Bone marrow (tissue), 2 donors: ENCODE results near the gene HSDL2.
"Not testable (repeated sequence)": the region's sequence is repeated elsewhere in the genome, so short reads cannot be mapped to it uniquely, and the experiment has no call there.

Source experiments
- DNase-seq, 2 donors: peaks; one replicate each; lab custom pipeline; 2025; lab: John Stamatoyannopoulos, UW

Gene HSDL2

GRCh38 chr9:112501287-112501686, 121.4 kb downstream of the HSDL2 start:
- no peak for DNase-seq

- DNase-seq = no peak
Observed at GRCh38 chr9:112502175-112502946, 122.5 kb downstream of the HSDL2 start.

- DNase-seq = no peak
Observed at GRCh38 chr9:112503170-112503569, 123.3 kb downstream of the HSDL2 start.

- DNase-seq = no peak
Observed at GRCh38 chr9:112505086-112505485, 125.2 kb downstream of the HSDL2 start.

- DNase-seq = no peak
Observed at GRCh38 chr9:112505607-112506006, 125.7 kb downstream of the HSDL2 start.

GRCh38 chr9:112506571-112506970, 126.7 kb downstream of the HSDL2 start:
- DNase-seq = no peak

GRCh38 chr9:112507001-112507680, 127.2 kb downstream of the HSDL2 start:
- no peak for DNase-seq

GRCh38 chr9:112508377-112508776, 128.5 kb downstream of the HSDL2 start:
- DNase-seq = no peak

- not testable (repeated sequence) for DNase-seq
Observed at GRCh38 chr9:112512377-112512776, 132.5 kb downstream of the HSDL2 start.

GRCh38 chr9:112516769-112517168, 136.9 kb downstream of the HSDL2 start:
- no peak for DNase-seq

- no peak for DNase-seq
Observed at GRCh38 chr9:112520069-112520468, 140.2 kb downstream of the HSDL2 start.

- no peak for DNase-seq
Observed at GRCh38 chr9:112520656-112521055, 140.7 kb downstream of the HSDL2 start.
